Kasumi-1 (cell line): ENCODE results near the gene CDC14A.
A peak's percentile ranks its signal among the peaks of the same experiment; 100 is the strongest.
"Not testable (repeated sequence)": the region's sequence is repeated elsewhere in the genome, so short reads cannot be mapped to it uniquely, and the experiment has no call there.

Experiments used
- DNase-seq, 2 experiments: peaks; one replicate each; lab custom pipeline; 2025; lab: John Stamatoyannopoulos, UW

CDC14A gene

DNA sequence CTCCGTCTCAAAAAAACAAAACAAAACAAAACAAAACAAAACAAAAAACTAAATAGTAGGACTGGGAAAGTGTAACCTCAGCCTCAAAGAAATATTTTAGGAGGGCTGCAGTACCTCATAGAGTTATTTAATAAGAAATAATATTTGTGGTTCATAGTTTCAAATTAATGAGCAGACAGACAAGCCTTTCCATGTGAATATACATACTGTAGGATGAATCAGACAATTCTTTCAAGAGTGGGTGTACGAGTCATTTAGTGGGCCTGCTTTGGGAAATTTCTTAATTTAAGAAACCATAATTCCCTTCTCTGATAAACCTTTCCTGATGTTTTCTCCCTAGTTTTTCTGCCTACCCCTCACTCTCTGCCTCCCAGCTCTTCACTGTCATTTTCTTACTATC is 52.5 kb downstream of the CDC14A start:
- DNase-seq = no peak

GRCh38 chr1:100405902-100406301 is 53.6 kb downstream of the CDC14A start:
- DNase-seq = not testable (repeated sequence)

DNA sequence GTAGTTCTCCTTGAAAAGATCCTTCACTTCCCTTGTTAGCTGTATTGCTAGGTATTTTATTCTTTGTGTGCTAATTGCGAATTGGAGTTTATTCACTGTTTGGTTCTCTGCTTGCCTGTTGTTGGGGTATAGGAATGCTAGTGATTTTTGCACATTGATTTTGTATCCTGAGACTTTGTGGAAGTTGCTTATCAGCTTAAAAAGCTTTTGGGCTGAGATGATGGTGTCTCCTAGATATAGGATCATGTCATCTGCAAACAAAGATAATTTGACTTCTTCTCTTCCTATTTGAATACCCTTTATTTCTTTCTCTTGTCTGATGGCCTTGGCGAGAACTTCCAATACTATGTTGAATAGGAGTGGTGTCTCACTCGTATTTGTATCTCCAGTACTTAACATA is 55.1 kb downstream of the CDC14A start:
- DNase-seq = not testable (repeated sequence)

DNA sequence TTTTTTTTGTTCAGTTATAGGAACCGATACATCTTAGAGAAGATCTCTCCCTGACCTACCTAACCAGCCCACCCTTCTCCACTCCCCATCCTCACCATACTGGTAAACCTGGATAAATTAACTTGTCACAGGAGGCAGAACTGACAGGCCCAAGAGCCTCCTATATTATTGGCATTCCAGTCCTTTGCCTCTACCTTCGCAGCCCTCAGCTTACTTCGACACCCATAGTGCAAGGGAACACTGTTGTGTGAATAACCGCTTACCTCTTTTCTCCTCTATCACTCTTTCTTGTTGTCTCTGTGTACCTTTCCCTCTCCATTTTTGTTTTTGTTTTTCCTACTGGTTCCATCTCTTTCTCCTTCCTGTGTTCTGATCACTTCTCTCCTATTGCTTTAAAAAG is 58.7 kb downstream of the CDC14A start:
- DNase-seq = no peak

- DNase-seq = no peak
These were observed 59.3 kb downstream of the CDC14A start for GRCh38 chr1:100411574-100411973.

DNA sequence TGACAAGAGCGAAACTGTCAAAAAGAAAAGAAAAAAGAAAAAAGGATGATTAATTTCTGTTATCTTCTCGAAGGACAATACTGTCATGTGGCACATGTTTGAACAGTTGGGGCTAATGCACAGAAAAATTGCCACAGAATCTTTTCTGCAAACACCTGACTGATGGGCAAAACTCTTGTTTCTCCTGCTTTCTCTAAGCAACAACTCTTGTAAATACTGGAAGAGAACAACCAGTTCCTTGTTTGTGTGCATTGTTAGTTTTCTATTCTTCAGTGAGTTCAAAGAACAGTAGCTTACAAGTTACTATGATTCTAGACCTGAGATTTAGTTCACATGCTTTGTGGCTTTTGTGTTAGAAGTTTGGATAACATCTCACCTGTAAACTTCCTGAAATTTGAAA is 60.7 kb downstream of the CDC14A start:
- DNase-seq = no peak

- DNase-seq = peak; percentile 18 to 26
These were observed 62.6 kb downstream of the CDC14A start for GRCh38 chr1:100414693-100415497.

DNA sequence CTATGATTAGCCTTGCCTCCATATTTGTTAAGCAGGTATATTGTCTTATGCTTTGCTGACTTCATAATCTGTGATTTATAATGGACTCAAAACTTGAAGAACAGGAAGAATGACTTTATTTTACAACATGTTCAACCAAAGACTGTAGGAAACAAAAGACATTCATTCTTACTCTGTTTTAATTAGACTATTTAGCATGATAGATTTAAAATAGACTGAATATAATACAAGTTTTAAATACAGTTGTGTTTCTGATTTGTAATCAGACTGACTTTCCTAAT is 63.1 kb downstream of the CDC14A start:
- no peak for DNase-seq

GRCh38 chr1:100419072-100419471 is 66.8 kb downstream of the CDC14A start:
- no peak for DNase-seq

GRCh38 chr1:100422065-100422464 is 69.8 kb downstream of the CDC14A start:
- DNase-seq = no peak

GRCh38 chr1:100423832-100424337 is 71.6 kb downstream of the CDC14A start:
- DNase-seq = no peak

- DNase-seq = no peak
These were observed 75.9 kb downstream of the CDC14A start for GRCh38 chr1:100428160-100428559.

GRCh38 chr1:100430325-100430756 is 78.0 kb downstream of the CDC14A start:
- no peak for DNase-seq

- DNase-seq = no peak
These were observed 79.6 kb downstream of the CDC14A start for GRCh38 chr1:100431954-100432353.

- no peak for DNase-seq
These were observed 81.3 kb downstream of the CDC14A start for GRCh38 chr1:100433563-100433962.

GRCh38 chr1:100434831-100435230 is 82.5 kb downstream of the CDC14A start:
- no peak for DNase-seq

DNA sequence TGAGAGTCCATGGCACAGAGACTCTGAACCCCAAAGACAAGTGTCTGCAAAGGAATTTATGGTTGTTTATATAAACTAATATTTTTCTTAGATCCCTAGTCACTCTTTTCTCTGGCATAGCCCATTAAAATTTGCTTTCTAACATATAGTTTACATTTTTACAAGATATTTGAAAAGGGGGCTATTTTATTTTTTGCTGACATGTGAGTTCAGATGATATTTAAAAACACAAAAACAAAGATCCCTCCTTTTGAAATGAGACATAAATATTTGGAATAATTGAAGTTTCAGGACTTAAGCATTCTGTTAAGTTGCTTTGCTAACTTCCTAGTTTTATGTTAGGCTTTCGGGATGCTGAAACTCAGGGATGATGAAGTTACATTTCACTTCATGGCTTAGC is 86.1 kb downstream of the CDC14A start:
- DNase-seq = no peak

DNA sequence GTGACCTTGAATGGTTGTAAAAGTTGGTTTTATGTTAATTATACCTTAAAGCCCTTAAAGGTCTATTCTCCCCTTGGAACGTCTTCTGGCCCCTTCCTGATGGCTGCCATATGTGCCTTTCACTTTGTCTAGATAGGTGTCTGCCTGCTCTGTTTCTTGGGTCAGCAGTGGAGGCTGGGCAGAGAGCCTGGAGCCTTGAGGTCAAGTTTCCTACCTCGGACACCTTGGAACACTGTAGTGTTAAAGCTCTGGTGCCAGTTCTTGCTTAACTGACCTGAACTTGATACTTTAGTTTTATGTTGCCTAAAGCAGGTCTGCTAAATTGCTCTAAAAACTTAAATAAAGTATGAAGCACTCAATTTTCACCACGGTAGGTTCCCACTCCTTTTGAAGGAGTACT is 86.5 kb downstream of the CDC14A start:
- no peak for DNase-seq

DNA sequence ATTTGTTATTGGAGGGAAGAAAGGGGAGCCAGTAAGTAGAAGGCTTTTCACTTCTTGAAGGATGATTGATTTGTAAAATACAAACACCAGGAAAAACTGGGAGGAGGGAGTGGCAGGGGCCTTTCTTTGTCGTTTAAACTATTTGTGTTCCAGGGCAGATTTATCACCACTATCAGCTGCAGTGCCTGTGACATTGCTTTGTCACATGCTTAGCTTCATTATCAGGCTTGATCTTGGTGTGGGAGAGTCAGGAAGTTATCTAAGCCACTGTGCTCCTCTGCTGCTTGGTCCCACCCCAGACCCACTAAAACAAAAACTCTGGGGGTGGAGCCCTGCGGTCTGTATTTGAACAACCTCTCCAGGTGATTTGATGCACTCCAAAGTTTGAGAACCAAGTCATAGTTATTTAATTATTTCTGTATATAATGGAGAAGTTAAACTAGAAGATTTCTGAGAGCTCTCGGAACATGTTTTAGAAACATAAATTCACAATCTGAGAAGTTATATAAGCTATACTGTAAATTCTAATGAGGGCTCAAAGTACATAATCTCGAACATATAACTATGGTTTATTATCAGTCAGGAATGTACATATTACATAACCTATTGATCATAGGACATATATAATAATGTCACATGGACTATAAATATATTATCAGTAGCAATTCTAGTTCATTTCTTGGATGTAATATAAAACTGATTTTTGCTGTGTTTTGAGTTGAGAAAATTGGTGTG is 87.9 kb downstream of the CDC14A start:
- DNase-seq = peak; percentile 58 to 71

GRCh38 chr1:100441146-100441545 is 88.8 kb downstream of the CDC14A start:
- no peak for DNase-seq

GRCh38 chr1:100441651-100442050 is 89.3 kb downstream of the CDC14A start:
- no peak for DNase-seq

DNA sequence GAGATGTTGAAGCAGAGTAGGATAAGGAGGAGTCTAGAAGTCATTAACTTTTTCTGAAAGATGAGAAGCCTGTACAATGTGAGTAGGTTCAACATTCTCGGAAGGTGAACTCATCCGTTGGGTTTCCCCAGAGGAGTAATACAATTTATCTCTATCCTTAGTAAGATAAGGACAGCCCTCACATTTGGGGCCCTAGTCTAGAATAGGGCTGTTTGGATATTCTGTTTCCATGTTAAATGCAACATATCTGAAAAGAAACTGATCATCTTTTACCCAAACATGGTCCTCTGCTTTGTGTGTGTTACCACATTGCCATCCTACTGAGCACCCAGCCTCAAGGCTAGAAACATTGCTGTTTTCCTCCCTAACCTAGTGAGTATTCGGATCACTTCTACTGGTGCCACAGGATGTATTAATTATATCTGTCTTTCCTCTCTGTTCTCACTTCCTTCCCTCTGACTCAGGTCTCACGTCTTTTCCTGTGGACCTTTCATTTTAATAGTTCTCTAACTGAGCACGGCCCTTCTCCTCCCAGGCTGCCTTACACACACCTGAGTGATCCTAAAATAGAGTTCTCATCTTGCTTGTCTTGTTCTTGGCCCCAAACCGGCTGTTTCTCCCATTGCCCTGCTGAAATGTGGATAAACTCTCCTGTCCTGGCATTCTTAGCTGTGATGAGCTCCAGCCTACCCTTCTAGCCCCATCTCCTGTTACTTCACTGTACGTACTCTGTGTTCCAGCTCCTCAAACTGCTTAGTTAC is 91.7 kb downstream of the CDC14A start:
- DNase-seq = peak; percentile 45 to 49

DNA sequence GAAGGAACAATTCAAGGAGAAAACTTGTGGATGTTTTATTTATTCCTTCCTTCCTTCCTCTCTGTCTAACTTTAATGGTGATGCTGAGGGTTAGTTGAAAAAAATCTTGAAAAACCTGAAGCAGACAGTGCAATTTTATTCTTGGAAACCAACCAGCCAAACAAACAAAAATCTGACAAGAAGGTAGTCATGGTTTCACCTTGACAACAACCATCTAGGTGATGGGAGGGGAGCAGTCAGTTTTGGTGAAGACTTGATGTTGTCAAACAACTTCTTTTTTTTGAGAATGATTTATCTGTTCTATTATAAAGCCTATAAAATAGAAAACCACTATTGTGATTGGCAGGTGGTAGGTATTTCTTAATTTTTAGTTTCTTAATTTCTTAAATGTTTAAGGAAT is 93.3 kb downstream of the CDC14A start:
- DNase-seq = no peak
